WTC11 (cell line): ENCODE results near the gene MAPT. TPM values are rescaled to one million over a fixed set of nuclear protein-coding genes. Genes with fewer than 3 reads are reported as not detected.

Experiments used
- ATAC-seq: fragments of 200-7000 bp; cut with Tn5 transposase; 2 replicates; pipeline ENCODE4 v1.10.0; 2021; ENCODE audit warnings: mild to moderate bottlenecking, moderate library complexity
- CTCF ChIA-PET: fragments of 300-600 bp; sonication (Branson Sonifier 250); formaldehyde crosslinking; loops from one replicate; lab custom pipeline; 2021; ENCODE audit warnings: antibody characterized with exemption; lab: Charles Lee
- POLR2A ChIA-PET: fragments of 350-600 bp; sonication (Branson Sonifier 250); formaldehyde crosslinking; loops from one replicate; lab custom pipeline; 2021; ENCODE audit warnings: antibody characterized with exemption; lab: Charles Lee
- DNase-seq: peaks from one replicate; pipeline ENCODE4 v3.0.0; 2021; ENCODE audit warnings: low spot score
- H3K27ac Mint-ChIP-seq: 2 replicates; pipeline ENCODE4 v1.8.0; 2021; ENCODE audit warnings: mixed read lengths
- H3K27me3 Mint-ChIP-seq: 2 replicates; pipeline ENCODE4 v1.8.0; 2021; ENCODE audit warnings: low read depth, mild to moderate bottlenecking, moderate library complexity, mixed read lengths
- H3K36me3 Mint-ChIP-seq: 2 replicates; pipeline ENCODE4 v1.8.0; 2021; ENCODE audit warnings: mixed read lengths
- H3K4me1 Mint-ChIP-seq: 2 replicates; pipeline ENCODE4 v1.8.0; 2022; ENCODE audit warnings: mixed read lengths
- H3K4me3 Mint-ChIP-seq: 2 replicates; pipeline ENCODE4 v1.8.0; 2021; ENCODE audit warnings: mild to moderate bottlenecking, moderate library complexity, mixed read lengths
- H3K9me3 Mint-ChIP-seq: 2 replicates; pipeline ENCODE4 v1.8.0; 2021; ENCODE audit warnings: mixed read lengths
- CBFB ChIP-seq: sonication (generic); formaldehyde crosslinking; IDR thresholded peaks from 2 replicates; pipeline ENCODE4 v1.8.1; 2022; ENCODE audit warnings: mild to moderate bottlenecking, low read depth, missing genetic modification reagents
- ELF4 ChIP-seq: sonication (generic); formaldehyde crosslinking; IDR thresholded peaks from 2 replicates; pipeline ENCODE4 v1.8.1; 2022; ENCODE audit warnings: low read depth, mild to moderate bottlenecking, moderate library complexity, missing genetic modification reagents
- EMX1 ChIP-seq: fragments of 250-450 bp; sonication (Bioruptor Pico); IDR thresholded peaks from 2 replicates; pipeline ENCODE4 v1.8.0; 2021; ENCODE audit warnings: mild to moderate bottlenecking
- FOXP1 ChIP-seq: sonication (generic); formaldehyde crosslinking; IDR thresholded peaks from 2 replicates; pipeline ENCODE4 v1.8.0; 2022; ENCODE audit warnings: missing genetic modification reagents, mild to moderate bottlenecking, moderate library complexity, borderline replicate concordance
- GABPB1 ChIP-seq: sonication (generic); formaldehyde crosslinking; IDR thresholded peaks from 2 replicates; pipeline ENCODE4 v1.8.1; 2023; ENCODE audit warnings: mild to moderate bottlenecking, missing genetic modification reagents
- GRHL2 ChIP-seq: fragments of 250-450 bp; sonication (Bioruptor Pico); IDR thresholded peaks from 2 replicates; pipeline ENCODE4 v1.8.0; 2022; ENCODE audit warnings: mild to moderate bottlenecking, moderate library complexity; ENCODE audit not compliant: insufficient replicate concordance, severe bottlenecking
- GTF2I ChIP-seq: fragments of 250-450 bp; sonication (Bioruptor Pico); conservative IDR thresholded peaks from 2 replicates; pipeline ENCODE4 v1.4.0; 2021; ENCODE audit warnings: mild to moderate bottlenecking
- JAZF1 ChIP-seq: fragments of 250-450 bp; sonication (Bioruptor Pico); IDR thresholded peaks from 2 replicates; pipeline ENCODE4 v1.9.0; 2021; ENCODE audit warnings: moderate library complexity, mild to moderate bottlenecking, inconsistent platforms
- NFATC4 ChIP-seq: fragments of 250-450 bp; sonication (Bioruptor Pico); IDR thresholded peaks from 2 replicates; pipeline ENCODE4 v1.9.0; 2021; ENCODE audit warnings: mild to moderate bottlenecking
- NFYB ChIP-seq: sonication (generic); formaldehyde crosslinking; conservative IDR thresholded peaks from 2 replicates; pipeline ENCODE4 v1.8.0; 2022; ENCODE audit warnings: low read depth, missing genetic modification reagents
- NR2C2 ChIP-seq: sonication (generic); formaldehyde crosslinking; IDR thresholded peaks from 2 replicates; pipeline ENCODE4 v1.8.0; 2022; ENCODE audit warnings: mild to moderate bottlenecking, missing genetic modification reagents
- PRRX2 ChIP-seq: fragments of 250-450 bp; sonication (Bioruptor Pico); IDR thresholded peaks from 2 replicates; pipeline ENCODE4 v1.8.0; 2021; ENCODE audit warnings: mild to moderate bottlenecking
- SMAD4 ChIP-seq: sonication (generic); formaldehyde crosslinking; IDR thresholded peaks from 2 replicates; pipeline ENCODE4 v1.8.0; 2022; ENCODE audit warnings: mild to moderate bottlenecking, missing genetic modification reagents
- TEAD4 ChIP-seq: sonication (generic); formaldehyde crosslinking; IDR thresholded peaks from 2 replicates; pipeline ENCODE4 v1.8.0; 2022; ENCODE audit warnings: mild to moderate bottlenecking, missing genetic modification reagents
- TP53 ChIP-seq: sonication (generic); formaldehyde crosslinking; IDR thresholded peaks from 2 replicates; pipeline ENCODE4 v1.8.1; 2023; ENCODE audit warnings: mild to moderate bottlenecking, missing genetic modification reagents
- ZNF317 ChIP-seq: sonication (generic); formaldehyde crosslinking; IDR thresholded peaks from 2 replicates; pipeline ENCODE4 v1.8.1; 2023; ENCODE audit warnings: low read depth, mild to moderate bottlenecking, moderate library complexity, missing genetic modification reagents, borderline replicate concordance
- ZNF396 ChIP-seq: fragments of 250-450 bp; sonication (Bioruptor Pico); IDR thresholded peaks from 2 replicates; pipeline ENCODE4 v1.8.0; 2021; ENCODE audit warnings: mild to moderate bottlenecking, moderate library complexity, borderline replicate concordance
- total RNA-seq: library from RNA; stranded (reverse); gene quantifications from 3 replicates; pipeline ENCODE4 v1.2.3, GENCODE V29; 2021
- TF ChIP-seq, protein P1 (sequence below): sonication (generic); formaldehyde crosslinking; IDR thresholded peaks from 2 replicates; pipeline ENCODE4 v1.8.0; 2022; ENCODE audit warnings: mild to moderate bottlenecking, missing genetic modification reagents
- TF ChIP-seq, protein P2 (sequence below): sonication (generic); formaldehyde crosslinking; IDR thresholded peaks from 2 replicates; pipeline ENCODE4 v1.8.0; 2022; ENCODE audit warnings: mild to moderate bottlenecking, missing genetic modification reagents
- TF ChIP-seq, protein P3 (sequence below): fragments of 250-450 bp; sonication (Bioruptor Pico); conservative IDR thresholded peaks from 2 replicates; pipeline ENCODE4 v1.9.0; 2021; ENCODE audit warnings: mild to moderate bottlenecking
- TF ChIP-seq, protein P4 (sequence below): sonication (generic); formaldehyde crosslinking; IDR thresholded peaks from 2 replicates; pipeline ENCODE4 v1.8.1; 2022; ENCODE audit warnings: low read depth, mild to moderate bottlenecking, moderate library complexity, missing genetic modification reagents, borderline replicate concordance
- TF ChIP-seq, protein P5 (sequence below): sonication (generic); formaldehyde crosslinking; IDR thresholded peaks from 2 replicates; pipeline ENCODE4 v1.8.1; 2022; ENCODE audit warnings: missing genetic modification reagents, borderline replicate concordance
- TF ChIP-seq, protein P6 (sequence below): fragments of 250-450 bp; sonication (Bioruptor Pico); IDR thresholded peaks from 2 replicates; pipeline ENCODE4 v2.1.2; 2022; ENCODE audit warnings: mild to moderate bottlenecking, moderate library complexity
- TF ChIP-seq, protein P7 (sequence below): sonication (generic); formaldehyde crosslinking; IDR thresholded peaks from 2 replicates; pipeline ENCODE4 v1.8.0; 2022; ENCODE audit warnings: missing genetic modification reagents

Gene MAPT
- total RNA-seq, 1 experiment from 2014 or later: 2.2 TPM

DNA sequence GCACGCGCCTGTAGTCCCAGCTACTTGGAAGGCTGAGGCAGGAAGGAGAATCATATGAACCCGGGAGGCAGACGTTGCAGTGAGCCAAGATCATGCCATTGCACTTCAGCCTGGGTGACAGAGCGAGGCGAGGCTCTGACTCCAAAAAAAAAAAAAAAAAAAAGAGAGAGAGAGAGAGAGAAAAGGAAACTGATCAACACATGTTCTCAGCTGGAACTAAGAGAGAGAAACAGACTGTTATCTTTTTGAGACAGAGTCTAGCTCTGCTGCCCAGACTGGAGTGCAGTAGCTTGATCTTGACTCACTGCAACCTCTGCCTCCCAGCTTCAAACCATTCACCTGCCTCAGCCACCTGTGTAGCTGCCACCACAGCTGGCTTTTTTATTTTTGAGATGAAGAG is 165.1 kb downstream of the MAPT start:
- TF ChIP-seq ELF4 (CRISPR knock-in tag) (no peak), ZNF396 (CRISPR knock-in tag) (no peak), JAZF1 (CRISPR knock-in tag) (no peak), NR2C2 (no peak)
- TF ChIP-seq, protein P1, sequence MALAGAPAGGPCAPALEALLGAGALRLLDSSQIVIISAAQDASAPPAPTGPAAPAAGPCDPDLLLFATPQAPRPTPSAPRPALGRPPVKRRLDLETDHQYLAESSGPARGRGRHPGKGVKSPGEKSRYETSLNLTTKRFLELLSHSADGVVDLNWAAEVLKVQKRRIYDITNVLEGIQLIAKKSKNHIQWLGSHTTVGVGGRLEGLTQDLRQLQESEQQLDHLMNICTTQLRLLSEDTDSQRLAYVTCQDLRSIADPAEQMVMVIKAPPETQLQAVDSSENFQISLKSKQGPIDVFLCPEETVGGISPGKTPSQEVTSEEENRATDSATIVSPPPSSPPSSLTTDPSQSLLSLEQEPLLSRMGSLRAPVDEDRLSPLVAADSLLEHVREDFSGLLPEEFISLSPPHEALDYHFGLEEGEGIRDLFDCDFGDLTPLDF (CRISPR knock-in tag): no peak
- Mint-ChIP-seq H3K4me1 (peaks cover 38% of the 10 kb centered on the region), H3K36me3 (peaks cover 13% of the 10 kb centered on the region), H3K4me3 (no peak overlapping the region), H3K27ac (peak overlapping the region; percentile 73), H3K27me3 (no peaks in the 10 kb centered on the region), H3K9me3 (no peaks in the 10 kb centered on the region)
- POLR2A ChIA-PET: interaction anchor here (0.6 to 1.6 kb wide), 5 partner anchors 12 to 1290 kb away, joined by 3 to 7 read pairs (median 4); partner anchors contain the start of gene KANSL1
- CTCF ChIA-PET: interaction anchor here (0.8 to 4.7 kb wide), 4 partner anchors 15 to 153 kb away, joined by 3 to 40 read pairs (median 13); no protein-coding TSS in a partner anchor
- no peak for DNase-seq
- no peak for ATAC-seq

DNA sequence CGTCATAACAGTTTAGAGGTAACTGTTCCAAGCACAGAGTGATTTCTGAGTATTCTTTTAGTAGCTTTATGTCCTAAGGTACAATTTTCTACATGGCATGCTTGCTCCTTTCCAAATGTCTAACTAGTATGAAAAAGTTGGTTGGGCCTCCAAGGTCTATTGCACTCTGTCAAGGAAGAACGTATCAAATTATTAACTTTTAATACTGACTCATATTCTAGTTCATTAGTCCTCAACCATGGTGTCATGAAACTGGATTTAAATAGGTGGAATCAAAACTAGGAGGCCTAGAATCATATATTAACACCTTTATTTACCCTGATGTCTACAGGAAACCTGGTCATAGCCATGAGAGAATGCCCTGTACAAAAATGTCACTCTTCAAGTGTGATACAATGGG is 166.1 kb downstream of the MAPT start:
- no peak for ATAC-seq
- POLR2A ChIA-PET: interaction anchor here (0.6 kb wide), 1 partner anchor 148 kb away, joined by 3 read pairs; no protein-coding TSS in a partner anchor
- Mint-ChIP-seq H3K4me3 (no peak overlapping the region), H3K27ac (no peak overlapping the region), H3K36me3 (peaks cover 17% of the 10 kb centered on the region), H3K4me1 (peaks cover 38% of the 10 kb centered on the region), H3K27me3 (no peaks in the 10 kb centered on the region), H3K9me3 (no peaks in the 10 kb centered on the region)
- no peak for DNase-seq
- CTCF ChIA-PET: interaction anchor here (1.0 to 4.7 kb wide), 2 partner anchors 16 to 152 kb away, joined by 4 to 22 read pairs; no protein-coding TSS in a partner anchor
- no peak for TF ChIP-seq TP53 (CRISPR knock-in tag)
- TF ChIP-seq, protein P2, sequence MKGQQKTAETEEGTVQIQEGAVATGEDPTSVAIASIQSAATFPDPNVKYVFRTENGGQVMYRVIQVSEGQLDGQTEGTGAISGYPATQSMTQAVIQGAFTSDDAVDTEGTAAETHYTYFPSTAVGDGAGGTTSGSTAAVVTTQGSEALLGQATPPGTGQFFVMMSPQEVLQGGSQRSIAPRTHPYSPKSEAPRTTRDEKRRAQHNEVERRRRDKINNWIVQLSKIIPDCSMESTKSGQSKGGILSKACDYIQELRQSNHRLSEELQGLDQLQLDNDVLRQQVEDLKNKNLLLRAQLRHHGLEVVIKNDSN: no peak
- no peak for TF ChIP-seq TEAD4 (CRISPR knock-in tag)
- TF ChIP-seq, protein P3, sequence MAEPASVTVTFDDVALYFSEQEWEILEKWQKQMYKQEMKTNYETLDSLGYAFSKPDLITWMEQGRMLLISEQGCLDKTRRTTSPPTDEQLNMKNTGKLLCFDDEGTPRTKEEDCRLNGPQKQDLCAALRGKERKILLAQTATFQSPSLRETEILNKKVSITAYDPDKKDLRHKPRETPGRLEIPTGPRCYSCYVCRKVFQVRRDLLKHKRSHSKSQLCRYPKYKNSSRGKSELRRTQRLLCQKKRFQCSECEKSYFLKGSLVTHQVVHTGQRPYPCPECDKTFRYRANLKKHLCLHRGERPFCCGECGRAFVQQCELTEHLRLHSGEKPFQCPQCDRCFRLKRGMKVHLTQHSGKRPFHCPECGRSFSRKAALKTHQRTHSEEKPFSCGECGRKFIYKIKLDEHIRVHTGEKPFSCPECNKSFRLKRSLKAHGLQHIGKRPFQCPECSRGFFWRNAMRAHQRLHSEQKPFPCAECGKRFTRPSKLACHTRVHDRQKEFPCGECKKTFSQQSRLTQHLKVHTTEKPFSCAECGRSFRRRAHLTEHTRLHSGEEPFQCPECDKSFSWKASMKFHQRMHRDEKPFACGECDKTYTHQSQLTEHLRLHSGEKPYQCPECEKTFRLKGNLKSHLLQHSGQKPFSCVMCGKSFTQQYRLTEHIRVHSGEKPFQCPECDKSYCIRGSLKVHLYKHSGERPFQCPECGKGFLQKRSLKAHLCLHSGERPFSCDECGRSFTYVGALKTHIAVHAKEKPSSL: no peak
- no peak for TF ChIP-seq NFATC4 (CRISPR knock-in tag)
- TF ChIP-seq GRHL2 (CRISPR knock-in tag): no peak
- no peak for TF ChIP-seq FOXP1
- TF ChIP-seq GABPB1 (CRISPR knock-in tag): no peak
- TF ChIP-seq CBFB (CRISPR knock-in tag): no peak
- TF ChIP-seq, protein P4, sequence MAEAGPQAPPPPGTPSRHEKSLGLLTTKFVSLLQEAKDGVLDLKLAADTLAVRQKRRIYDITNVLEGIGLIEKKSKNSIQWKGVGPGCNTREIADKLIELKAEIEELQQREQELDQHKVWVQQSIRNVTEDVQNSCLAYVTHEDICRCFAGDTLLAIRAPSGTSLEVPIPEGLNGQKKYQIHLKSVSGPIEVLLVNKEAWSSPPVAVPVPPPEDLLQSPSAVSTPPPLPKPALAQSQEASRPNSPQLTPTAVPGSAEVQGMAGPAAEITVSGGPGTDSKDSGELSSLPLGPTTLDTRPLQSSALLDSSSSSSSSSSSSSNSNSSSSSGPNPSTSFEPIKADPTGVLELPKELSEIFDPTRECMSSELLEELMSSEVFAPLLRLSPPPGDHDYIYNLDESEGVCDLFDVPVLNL (CRISPR knock-in tag): no peak
- TF ChIP-seq, protein P5, sequence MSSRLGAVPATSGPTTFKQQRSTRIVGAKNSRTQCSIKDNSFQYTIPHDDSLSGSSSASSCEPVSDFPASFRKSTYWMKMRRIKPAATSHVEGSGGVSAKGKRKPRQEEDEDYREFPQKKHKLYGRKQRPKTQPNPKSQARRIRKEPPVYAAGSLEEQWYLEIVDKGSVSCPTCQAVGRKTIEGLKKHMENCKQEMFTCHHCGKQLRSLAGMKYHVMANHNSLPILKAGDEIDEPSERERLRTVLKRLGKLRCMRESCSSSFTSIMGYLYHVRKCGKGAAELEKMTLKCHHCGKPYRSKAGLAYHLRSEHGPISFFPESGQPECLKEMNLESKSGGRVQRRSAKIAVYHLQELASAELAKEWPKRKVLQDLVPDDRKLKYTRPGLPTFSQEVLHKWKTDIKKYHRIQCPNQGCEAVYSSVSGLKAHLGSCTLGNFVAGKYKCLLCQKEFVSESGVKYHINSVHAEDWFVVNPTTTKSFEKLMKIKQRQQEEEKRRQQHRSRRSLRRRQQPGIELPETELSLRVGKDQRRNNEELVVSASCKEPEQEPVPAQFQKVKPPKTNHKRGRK (CRISPR knock-in tag): no peak
- no peak for TF ChIP-seq NFYB (CRISPR knock-in tag)
- TF ChIP-seq, protein P6, sequence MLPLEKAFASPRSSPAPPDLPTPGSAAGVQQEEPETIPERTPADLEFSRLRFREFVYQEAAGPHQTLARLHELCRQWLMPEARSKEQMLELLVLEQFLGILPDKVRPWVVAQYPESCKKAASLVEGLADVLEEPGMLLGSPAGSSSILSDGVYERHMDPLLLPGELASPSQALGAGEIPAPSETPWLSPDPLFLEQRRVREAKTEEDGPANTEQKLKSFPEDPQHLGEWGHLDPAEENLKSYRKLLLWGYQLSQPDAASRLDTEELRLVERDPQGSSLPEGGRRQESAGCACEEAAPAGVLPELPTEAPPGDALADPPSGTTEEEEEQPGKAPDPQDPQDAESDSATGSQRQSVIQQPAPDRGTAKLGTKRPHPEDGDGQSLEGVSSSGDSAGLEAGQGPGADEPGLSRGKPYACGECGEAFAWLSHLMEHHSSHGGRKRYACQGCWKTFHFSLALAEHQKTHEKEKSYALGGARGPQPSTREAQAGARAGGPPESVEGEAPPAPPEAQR: no peak
- no peak for TF ChIP-seq PRRX2
- TF ChIP-seq SMAD4 (CRISPR knock-in tag): no peak
- TF ChIP-seq ZNF317 (CRISPR knock-in tag): no peak
- TF ChIP-seq, protein P7, sequence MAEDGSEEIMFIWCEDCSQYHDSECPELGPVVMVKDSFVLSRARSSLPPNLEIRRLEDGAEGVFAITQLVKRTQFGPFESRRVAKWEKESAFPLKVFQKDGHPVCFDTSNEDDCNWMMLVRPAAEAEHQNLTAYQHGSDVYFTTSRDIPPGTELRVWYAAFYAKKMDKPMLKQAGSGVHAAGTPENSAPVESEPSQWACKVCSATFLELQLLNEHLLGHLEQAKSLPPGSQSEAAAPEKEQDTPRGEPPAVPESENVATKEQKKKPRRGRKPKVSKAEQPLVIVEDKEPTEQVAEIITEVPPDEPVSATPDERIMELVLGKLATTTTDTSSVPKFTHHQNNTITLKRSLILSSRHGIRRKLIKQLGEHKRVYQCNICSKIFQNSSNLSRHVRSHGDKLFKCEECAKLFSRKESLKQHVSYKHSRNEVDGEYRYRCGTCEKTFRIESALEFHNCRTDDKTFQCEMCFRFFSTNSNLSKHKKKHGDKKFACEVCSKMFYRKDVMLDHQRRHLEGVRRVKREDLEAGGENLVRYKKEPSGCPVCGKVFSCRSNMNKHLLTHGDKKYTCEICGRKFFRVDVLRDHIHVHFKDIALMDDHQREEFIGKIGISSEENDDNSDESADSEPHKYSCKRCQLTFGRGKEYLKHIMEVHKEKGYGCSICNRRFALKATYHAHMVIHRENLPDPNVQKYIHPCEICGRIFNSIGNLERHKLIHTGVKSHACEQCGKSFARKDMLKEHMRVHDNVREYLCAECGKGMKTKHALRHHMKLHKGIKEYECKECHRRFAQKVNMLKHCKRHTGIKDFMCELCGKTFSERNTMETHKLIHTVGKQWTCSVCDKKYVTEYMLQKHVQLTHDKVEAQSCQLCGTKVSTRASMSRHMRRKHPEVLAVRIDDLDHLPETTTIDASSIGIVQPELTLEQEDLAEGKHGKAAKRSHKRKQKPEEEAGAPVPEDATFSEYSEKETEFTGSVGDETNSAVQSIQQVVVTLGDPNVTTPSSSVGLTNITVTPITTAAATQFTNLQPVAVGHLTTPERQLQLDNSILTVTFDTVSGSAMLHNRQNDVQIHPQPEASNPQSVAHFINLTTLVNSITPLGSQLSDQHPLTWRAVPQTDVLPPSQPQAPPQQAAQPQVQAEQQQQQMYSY: no peak
- TF ChIP-seq EMX1 (CRISPR knock-in tag): no peak
- no peak for TF ChIP-seq GTF2I (CRISPR knock-in tag)
